Kidney (tissue), 14 donors: Measurements from ENCODE around the gene SLC25A21. TPM values are rescaled to one million over a fixed set of nuclear protein-coding genes. Genes with fewer than 3 reads are reported as not detected.

Experiments used
- DNase-seq, 5 donors: peaks; one replicate each; pipeline ENCODE4 v3.0.0-alpha.2; 2013 to 2020
- FAIRE-seq: peaks from 2 replicates; lab custom pipeline; 2012; peaks lifted over from hg19 to GRCh38; lab: Jason Lieb, UNC
- H3K27ac ChIP-seq, 2 donors: one replicate each; pipeline ENCODE4 v1.7.0; 2013; ENCODE audit warnings: low read depth in 2 of 2, low read length in 2 of 2, inconsistent platforms in 1 of 2
- H3K27me3 ChIP-seq: one replicate; pipeline ENCODE4 v1.7.1; 2013; ENCODE audit warnings: low read length, inconsistent platforms; ENCODE audit not compliant: control insufficient read depth, insufficient read depth
- H3K36me3 ChIP-seq, 3 donors: one replicate each; pipeline versions ENCODE4 v1.7.0 to v1.7.1; 2013; ENCODE audit warnings: low read length in 3 of 3, control low read depth in 1 of 3, inconsistent platforms in 1 of 3; ENCODE audit not compliant: insufficient read depth in 3 of 3, control insufficient read depth in 2 of 3
- H3K4me1 ChIP-seq, 3 donors: one replicate each; pipeline versions ENCODE4 v1.7.0 to v1.7.1; 2013; ENCODE audit warnings: low read length in 3 of 3, inconsistent platforms in 1 of 3, low read depth in 1 of 3; ENCODE audit not compliant: control insufficient read depth in 2 of 3, insufficient read depth in 2 of 3
- H3K4me3 ChIP-seq, 3 donors: one replicate each; pipeline versions ENCODE4 v1.7.0 to v1.8.1; 2013; ENCODE audit warnings: low read length in 3 of 3, control low read depth in 1 of 3, inconsistent platforms in 1 of 3
- H3K9ac ChIP-seq, 3 donors: one replicate each; pipeline versions ENCODE4 v1.7.0 to v1.7.1; 2013; ENCODE audit warnings: low read length in 3 of 3, control low read depth in 1 of 3, inconsistent platforms in 1 of 3
- H3K9me3 ChIP-seq, 3 donors: one replicate each; pipeline versions ENCODE4 v1.7.0 to v1.7.1; 2013; ENCODE audit warnings: low read length in 3 of 3, control low read depth in 1 of 3, inconsistent platforms in 1 of 3; ENCODE audit not compliant: control insufficient read depth in 2 of 3, insufficient read depth in 1 of 3
- CTCF ChIP-seq: IDR thresholded peaks from 3 replicates; pipeline ENCODE4 v1.5.1; 2012; ENCODE audit warnings: mild to moderate bottlenecking, moderate library complexity, borderline replicate concordance; ENCODE audit not compliant: insufficient read depth; ENCODE audit errors: extremely low read depth
- intact Hi-C: fragments of 100-400 bp; cut with DNase I; formaldehyde crosslinking; loops from one replicate; pipeline ENCODE4 v1.11.1; 2022
- polyA plus RNA-seq: library from polyadenylated mRNA; stranded (reverse); fragments of 350-450 nt; fragmentation: Illumina TruSeq; extraction: RNeasy Lipid Tissue Mini Kit (QIAGEN cat#74804); gene quantifications from one replicate; pipeline ENCODE4 v1.2.3, GENCODE V29; 2014; ENCODE audit warnings: low read depth, low replicate concordance; ENCODE audit not compliant: insufficient read depth
- total RNA-seq: library from RNA; stranded (reverse); fragmentation: NEBNext Ultra II Directional; extraction: Animal tissue kit (Norgen Biotek cat#: 25700); gene quantifications from one replicate; pipeline ENCODE4 v1.2.1, GENCODE V29; 2021
- donor health status: control.
- donor health status: control.
- donor health status: control.
- donor health status: control.
- donor health status: control.
- donor health status: DM: yes; HTN: yes; CAD: no.
- donor health status: Normal renal cell carcinoma (clear cell type).

SLC25A21 gene
- total and polyA plus RNA-seq, 2 donors from 2014 or later = 1.3 to 1.4 TPM

- H3K4me3 ChIP-seq = no peak overlapping the region
- DNase-seq = no peak
- H3K27me3 ChIP-seq = no peaks in the 10 kb centered on the region
- intact Hi-C loops = no loop called here
- no peak overlapping the region for H3K9ac ChIP-seq
- no peak overlapping the region for H3K27ac ChIP-seq
- H3K4me1 ChIP-seq = no peaks in the 10 kb centered on the region
- no peaks in the 10 kb centered on the region for H3K9me3 ChIP-seq
- H3K36me3 ChIP-seq = no peaks in the 10 kb centered on the region
- no peak for TF ChIP-seq CTCF
- no peak for FAIRE-seq
Measured at GRCh38 chr14:36766974-36767373, 405.4 kb downstream of the SLC25A21 start.

- H3K27ac ChIP-seq = no peak overlapping the region
- DNase-seq (no peak), FAIRE-seq (no peak)
- no peak overlapping the region for H3K4me3 ChIP-seq
- TF ChIP-seq CTCF = no peak
- H3K27me3 ChIP-seq = no peaks in the 10 kb centered on the region
- H3K9ac ChIP-seq = no peak overlapping the region
- H3K36me3 ChIP-seq = no peaks in the 10 kb centered on the region
- intact Hi-C loops = no loop called here
- H3K4me1 ChIP-seq = no peaks in the 10 kb centered on the region
- no peaks in the 10 kb centered on the region for H3K9me3 ChIP-seq
Measured at GRCh38 chr14:36757734-36758601, 414.4 kb downstream of the SLC25A21 start.

- Histone ChIP-seq H3K27me3 (no peaks in the 10 kb centered on the region), H3K27ac (no peak overlapping the region), H3K9me3 (no peaks in the 10 kb centered on the region), H3K4me1 (no peaks in the 10 kb centered on the region), H3K36me3 (no peaks in the 10 kb centered on the region), H3K4me3 (no peak overlapping the region), H3K9ac (no peak overlapping the region)
- no peak for FAIRE-seq
- no peak for DNase-seq
- intact Hi-C loops = no loop called here
- TF ChIP-seq CTCF = no peak
Measured at GRCh38 chr14:36756226-36756625, 416.2 kb downstream of the SLC25A21 start.
